ENCODE results near the gene NWD2.

Gene NWD2

GRCh38 chr4:37385424-37385823 is 140.9 kb downstream of the NWD2 start:
- no peak for ATAC-seq (ENCODE audit: insufficient read depth, low read depth)
- H3K4me2 ChIP-seq (ENCODE audit: insufficient read depth, low read length), result no peak overlapping the region
- no peak overlapping the region for H2AFZ ChIP-seq (ENCODE audit: low read depth, low read length)
- H4K20me1 ChIP-seq (ENCODE audit: insufficient read depth, low read length), result no peaks in the 10 kb centered on the region
- no peak overlapping the region for H3K27ac ChIP-seq (ENCODE audit: low read length)
- no peak for DNase-seq
- no peaks in the 10 kb centered on the region for H3K9me3 ChIP-seq (ENCODE audit: insufficient read depth, low read length, severe bottlenecking)
- no peak overlapping the region for H3K9ac ChIP-seq (ENCODE audit: low read depth, low read length)
- TF ChIP-seq EZH2 (IDR thresholded peaks at IDR 0.05; ENCODE audit: borderline replicate concordance, low read depth, low read length, severe bottlenecking), result no peak
- TF ChIP-seq, protein P1, sequence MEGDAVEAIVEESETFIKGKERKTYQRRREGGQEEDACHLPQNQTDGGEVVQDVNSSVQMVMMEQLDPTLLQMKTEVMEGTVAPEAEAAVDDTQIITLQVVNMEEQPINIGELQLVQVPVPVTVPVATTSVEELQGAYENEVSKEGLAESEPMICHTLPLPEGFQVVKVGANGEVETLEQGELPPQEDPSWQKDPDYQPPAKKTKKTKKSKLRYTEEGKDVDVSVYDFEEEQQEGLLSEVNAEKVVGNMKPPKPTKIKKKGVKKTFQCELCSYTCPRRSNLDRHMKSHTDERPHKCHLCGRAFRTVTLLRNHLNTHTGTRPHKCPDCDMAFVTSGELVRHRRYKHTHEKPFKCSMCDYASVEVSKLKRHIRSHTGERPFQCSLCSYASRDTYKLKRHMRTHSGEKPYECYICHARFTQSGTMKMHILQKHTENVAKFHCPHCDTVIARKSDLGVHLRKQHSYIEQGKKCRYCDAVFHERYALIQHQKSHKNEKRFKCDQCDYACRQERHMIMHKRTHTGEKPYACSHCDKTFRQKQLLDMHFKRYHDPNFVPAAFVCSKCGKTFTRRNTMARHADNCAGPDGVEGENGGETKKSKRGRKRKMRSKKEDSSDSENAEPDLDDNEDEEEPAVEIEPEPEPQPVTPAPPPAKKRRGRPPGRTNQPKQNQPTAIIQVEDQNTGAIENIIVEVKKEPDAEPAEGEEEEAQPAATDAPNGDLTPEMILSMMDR (IDR thresholded peaks at IDR 0.05; ENCODE audit: borderline replicate concordance, extremely low read depth, low read length, poor library complexity, severe bottlenecking), result no peak
- no peak overlapping the region for H3K4me3 ChIP-seq (ENCODE audit: low read depth in 1 of 2, low read length in 2 of 2)
- no peaks in the 10 kb centered on the region for H3K79me2 ChIP-seq (ENCODE audit: insufficient read depth, low read length)
- no peaks in the 10 kb centered on the region for H3K4me1 ChIP-seq (ENCODE audit: insufficient read depth, low read length)
- H3K36me3 ChIP-seq (ENCODE audit: insufficient read depth, low read length), result no peaks in the 10 kb centered on the region
- H3K27me3 ChIP-seq (ENCODE audit: insufficient read depth, low read length, poor library complexity), result peaks cover 5% of the 10 kb centered on the region

- no peak overlapping the region for H2AFZ ChIP-seq (ENCODE audit: low read depth, low read length)
- TF ChIP-seq, protein P1 (IDR thresholded peaks at IDR 0.05; ENCODE audit: borderline replicate concordance, extremely low read depth, low read length, poor library complexity, severe bottlenecking), result no peak
- TF ChIP-seq EZH2 (IDR thresholded peaks at IDR 0.05; ENCODE audit: borderline replicate concordance, low read depth, low read length, severe bottlenecking), result no peak
- no peaks in the 10 kb centered on the region for H3K9me3 ChIP-seq (ENCODE audit: insufficient read depth, low read length, severe bottlenecking)
- H3K79me2 ChIP-seq (ENCODE audit: insufficient read depth, low read length), result no peaks in the 10 kb centered on the region
- H3K9ac ChIP-seq (ENCODE audit: low read depth, low read length), result no peak overlapping the region
- H3K36me3 ChIP-seq (ENCODE audit: insufficient read depth, low read length), result no peaks in the 10 kb centered on the region
- no peaks in the 10 kb centered on the region for H4K20me1 ChIP-seq (ENCODE audit: insufficient read depth, low read length)
- DNase-seq, result no peak
- no peaks in the 10 kb centered on the region for H3K27me3 ChIP-seq (ENCODE audit: insufficient read depth, low read length, poor library complexity)
- H3K4me1 ChIP-seq (ENCODE audit: insufficient read depth, low read length), result no peaks in the 10 kb centered on the region
- H3K4me3 ChIP-seq (ENCODE audit: low read depth in 1 of 2, low read length in 2 of 2), result no peak overlapping the region
- no peak overlapping the region for H3K4me2 ChIP-seq (ENCODE audit: insufficient read depth, low read length)
- no peak for ATAC-seq (ENCODE audit: insufficient read depth, low read depth)
- H3K27ac ChIP-seq (ENCODE audit: low read length), result no peak overlapping the region
Measured at GRCh38 chr4:37388681-37389365, 144.3 kb downstream of the NWD2 start.

DNA sequence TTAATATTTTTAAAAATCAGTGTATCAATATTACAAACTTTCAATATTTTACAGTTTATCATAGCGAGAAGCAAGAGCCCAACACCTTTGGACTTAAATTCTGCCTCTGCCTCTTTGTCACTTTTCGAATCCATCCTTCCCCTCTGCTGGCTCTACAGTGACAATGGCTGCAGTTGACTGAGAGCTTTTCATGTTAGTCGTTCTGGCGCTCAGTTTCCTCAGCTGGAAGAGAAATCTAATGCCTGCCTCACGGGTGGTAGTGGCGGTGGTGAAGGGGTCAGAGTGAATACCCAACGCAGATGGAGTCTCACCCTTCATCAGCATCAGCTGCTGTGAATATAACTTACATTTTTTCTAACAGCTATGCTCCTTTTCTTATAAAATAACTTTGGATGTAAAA is 144.8 kb downstream of the NWD2 start:
- ATAC-seq (ENCODE audit: insufficient read depth, low read depth), result no peak
- no peak overlapping the region for H3K4me2 ChIP-seq (ENCODE audit: insufficient read depth, low read length)

More for the DNA sequence above, 144.8 kb downstream of the NWD2 start:
- Histone ChIP-seq H3K27me3 (ENCODE audit: insufficient read depth, low read length, poor library complexity) (no peaks in the 10 kb centered on the region), H4K20me1 (ENCODE audit: insufficient read depth, low read length) (no peaks in the 10 kb centered on the region), H3K9me3 (ENCODE audit: insufficient read depth, low read length, severe bottlenecking) (no peaks in the 10 kb centered on the region), H3K79me2 (ENCODE audit: insufficient read depth, low read length) (no peaks in the 10 kb centered on the region), H3K4me1 (ENCODE audit: insufficient read depth, low read length) (no peaks in the 10 kb centered on the region), H3K4me3 (ENCODE audit: low read depth in 1 of 2, low read length in 2 of 2) (no peak overlapping the region), H2AFZ (ENCODE audit: low read depth, low read length) (no peak overlapping the region), H3K27ac (ENCODE audit: low read length) (no peak overlapping the region), H3K9ac (ENCODE audit: low read depth, low read length) (no peak overlapping the region), H3K36me3 (ENCODE audit: insufficient read depth, low read length) (no peaks in the 10 kb centered on the region)
- no peak for DNase-seq
- TF ChIP-seq, protein P1 (IDR thresholded peaks at IDR 0.05; ENCODE audit: borderline replicate concordance, extremely low read depth, low read length, poor library complexity, severe bottlenecking), result no peak
